Nephron progenitor cell (in vitro differentiated cells): ENCODE data around the gene GPR85.

Experiments
- DNase-seq: peaks from one replicate; pipeline ENCODE4 v3.0.0; 2021
- H3K27ac Mint-ChIP-seq: 2 replicates; pipeline ENCODE4 v1.8.0; 2021; ENCODE audit warnings: mild to moderate bottlenecking, moderate library complexity, mixed read lengths
- H3K27me3 Mint-ChIP-seq: 2 replicates; pipeline ENCODE4 v1.8.0; 2021; ENCODE audit warnings: mild to moderate bottlenecking, low read depth, mixed read lengths; ENCODE audit not compliant: poor library complexity
- H3K36me3 Mint-ChIP-seq: 2 replicates; pipeline ENCODE4 v1.8.0; 2021; ENCODE audit warnings: low read depth, mixed read lengths
- H3K4me1 Mint-ChIP-seq: 2 replicates; pipeline ENCODE4 v1.8.0; 2021; ENCODE audit warnings: mixed read lengths
- H3K4me3 Mint-ChIP-seq: 2 replicates; pipeline ENCODE4 v1.8.0; 2021; ENCODE audit warnings: mild to moderate bottlenecking, moderate library complexity, mixed read lengths
- H3K9me3 Mint-ChIP-seq: 2 replicates; pipeline ENCODE4 v1.8.0; 2021; ENCODE audit warnings: mild to moderate bottlenecking, moderate library complexity, mixed read lengths
- CTCF ChIP-seq: fragments of 200-600 bp; sonication (generic); IDR thresholded peaks from 2 replicates; pipeline ENCODE4 v1.5.0; 2021; ENCODE audit warnings: antibody characterized with exemption

Gene GPR85

DNA sequence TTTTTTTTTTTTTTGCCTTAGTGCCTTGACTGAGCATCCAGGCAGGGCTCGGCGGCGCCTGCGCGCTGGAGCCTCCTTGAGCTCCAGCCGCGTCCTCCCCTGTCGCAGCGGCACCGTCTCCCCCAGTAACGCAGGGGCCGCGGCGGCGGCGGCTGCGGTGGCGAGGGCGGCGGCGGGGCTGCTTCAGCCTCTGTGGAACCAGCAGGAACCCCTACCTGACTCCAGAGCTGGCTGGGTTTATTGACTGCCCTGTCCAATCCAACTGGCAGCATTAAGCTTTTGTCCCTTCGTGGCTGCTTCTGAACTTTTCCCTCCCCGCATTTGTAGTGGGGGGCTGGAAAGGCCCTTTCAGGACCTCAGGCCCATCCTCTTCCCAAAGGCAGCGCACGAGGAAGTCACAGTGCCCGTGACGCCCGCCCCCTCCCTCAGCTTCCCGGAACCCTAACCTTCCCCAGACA is at the start of gene GPR85:
Gene GPR85, minus strand, starts transcription at position 397 of the 458 bp plus-strand sequence. CDS start 2,106 bp downstream, outside the sequence.
- no peak for TF ChIP-seq CTCF
- Mint-ChIP-seq H3K9me3 (no peaks in the 10 kb centered on the region), H3K27me3 (peaks cover 35% of the 10 kb centered on the region), H3K36me3 (no peaks in the 10 kb centered on the region), H3K4me3 (peak within 1 kb of the TSS; percentile 85), H3K27ac (peak within 1 kb of the TSS; percentile 36), H3K4me1 (peaks cover 26% of the 10 kb centered on the region)
- peak; percentile 84 for DNase-seq

DNA sequence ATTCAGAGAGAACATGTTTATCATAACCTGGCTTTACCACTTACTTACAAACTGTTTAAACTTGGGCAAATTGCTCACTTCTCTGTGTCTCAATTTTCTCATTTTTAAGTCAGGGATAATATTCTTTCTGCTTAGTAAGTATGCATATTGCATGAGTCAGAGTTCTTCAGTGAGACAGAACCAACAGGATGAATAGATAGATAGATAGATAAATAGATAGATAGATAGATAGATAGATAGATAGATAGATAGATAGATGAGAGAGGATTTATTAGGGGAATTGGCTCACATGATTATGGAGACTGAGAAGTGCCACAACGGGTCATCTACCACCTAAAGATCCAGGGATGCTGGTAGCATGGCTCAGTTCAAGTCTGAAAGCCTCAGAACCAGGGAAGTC is 47.4 kb upstream of the GPR85 start:
- DNase-seq = no peak
- no peak for TF ChIP-seq CTCF
- Mint-ChIP-seq H3K4me1 (no peaks in the 10 kb centered on the region), H3K9me3 (no peaks in the 10 kb centered on the region), H3K36me3 (no peaks in the 10 kb centered on the region), H3K27me3 (no peaks in the 10 kb centered on the region), H3K27ac (no peak overlapping the region), H3K4me3 (no peak overlapping the region)

DNA sequence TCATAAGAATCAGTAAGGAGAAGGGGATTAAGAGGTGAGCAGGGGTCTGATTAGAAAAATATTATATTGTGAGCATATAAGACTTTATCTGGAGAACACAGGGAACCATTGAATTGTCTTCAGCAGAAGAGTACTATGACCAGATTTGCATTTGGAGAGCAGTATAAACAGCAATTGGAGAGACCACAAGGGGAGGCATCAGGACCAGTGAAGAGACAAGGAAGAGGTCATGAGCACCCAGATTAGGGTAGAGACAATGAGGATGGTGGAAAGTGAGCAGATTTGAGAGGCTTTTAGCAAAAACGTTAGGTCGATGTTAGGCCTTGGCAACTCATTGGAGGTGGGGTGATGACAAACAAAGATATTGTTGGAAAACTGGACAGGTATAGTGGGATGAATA is 44.7 kb upstream of the GPR85 start:
- H3K9me3 Mint-ChIP-seq = no peaks in the 10 kb centered on the region
- H3K4me1 Mint-ChIP-seq = no peaks in the 10 kb centered on the region
- H3K4me3 Mint-ChIP-seq = no peak overlapping the region
- no peak overlapping the region for H3K27ac Mint-ChIP-seq
- no peaks in the 10 kb centered on the region for H3K36me3 Mint-ChIP-seq
- no peak for TF ChIP-seq CTCF
- H3K27me3 Mint-ChIP-seq = no peaks in the 10 kb centered on the region
- DNase-seq = no peak

- TF ChIP-seq CTCF = no peak
- Mint-ChIP-seq H3K4me1 (no peaks in the 10 kb centered on the region), H3K27ac (no peak overlapping the region), H3K4me3 (no peak overlapping the region), H3K27me3 (no peaks in the 10 kb centered on the region), H3K36me3 (no peaks in the 10 kb centered on the region), H3K9me3 (no peaks in the 10 kb centered on the region)
- DNase-seq = no peak
These were observed 41.4 kb upstream of the GPR85 start for GRCh38 chr7:113128031-113128430.

DNA sequence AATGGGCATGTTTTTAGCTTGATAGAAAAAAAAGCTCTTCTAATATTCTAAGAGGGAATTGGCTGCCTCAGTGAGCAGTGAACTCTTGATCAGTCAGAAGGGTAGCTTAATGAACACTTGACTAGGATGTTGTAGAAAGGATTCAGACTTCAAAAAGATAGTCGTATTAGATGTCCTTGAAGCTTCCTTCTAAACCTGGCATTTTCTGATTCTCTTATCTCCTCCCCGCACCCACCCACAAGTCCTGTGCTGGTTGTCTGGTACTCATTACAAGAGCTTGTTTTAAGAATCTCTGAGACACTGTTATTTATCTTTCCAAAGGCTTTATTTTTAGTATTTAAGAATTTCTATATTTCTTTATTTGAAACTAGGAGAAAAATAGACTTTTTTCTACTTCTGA is 39.1 kb upstream of the GPR85 start:
- H3K4me1 Mint-ChIP-seq = no peaks in the 10 kb centered on the region
- no peak for TF ChIP-seq CTCF
- no peak overlapping the region for H3K27ac Mint-ChIP-seq
- DNase-seq = no peak
- no peaks in the 10 kb centered on the region for H3K36me3 Mint-ChIP-seq
- H3K9me3 Mint-ChIP-seq = no peaks in the 10 kb centered on the region
- no peak overlapping the region for H3K4me3 Mint-ChIP-seq
- H3K27me3 Mint-ChIP-seq = peaks cover under 1% of the 10 kb centered on the region

DNA sequence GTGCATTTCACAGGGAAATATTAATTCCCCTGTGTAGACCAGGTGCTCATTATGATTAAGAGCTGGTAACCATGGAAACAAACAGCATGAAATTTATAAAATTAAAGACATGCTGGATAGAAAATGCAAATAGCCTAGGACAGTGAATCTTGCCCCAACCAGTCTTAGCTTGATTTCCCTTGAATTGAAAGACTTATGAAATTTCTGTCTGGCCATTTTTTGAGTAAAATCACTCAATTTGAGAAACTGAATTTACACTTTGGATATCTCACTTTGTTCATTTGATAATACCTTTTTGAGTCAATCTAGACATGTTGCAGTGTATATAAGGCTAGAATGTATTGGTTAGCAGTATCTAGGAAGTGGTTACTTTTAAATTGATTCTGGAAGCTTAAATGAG is 36.1 kb upstream of the GPR85 start:
- H3K27me3 Mint-ChIP-seq = peaks cover 5% of the 10 kb centered on the region
- H3K36me3 Mint-ChIP-seq = no peaks in the 10 kb centered on the region
- no peak overlapping the region for H3K27ac Mint-ChIP-seq
- H3K4me1 Mint-ChIP-seq = peaks cover 12% of the 10 kb centered on the region
- no peak overlapping the region for H3K4me3 Mint-ChIP-seq
- DNase-seq = no peak
- no peaks in the 10 kb centered on the region for H3K9me3 Mint-ChIP-seq
- no peak for TF ChIP-seq CTCF
